HG02870 (cell line): ENCODE data around the gene FBXO27.
"Not testable (repeated sequence)": the region's sequence is repeated elsewhere in the genome, so short reads cannot be mapped to it uniquely, and the experiment has no call there.

Experiments
- ATAC-seq: cut with Tn5 transposase; IDR thresholded peaks from one replicate; pipeline ENCODE4 v1.9.1; 2021; ENCODE audit warnings: mild to moderate bottlenecking, moderate library complexity; ENCODE audit not compliant: unreplicated experiment

The FBXO27 gene

GRCh38 chr19:39045506-39045905 is 13.2 kb upstream of the FBXO27 start:
- no peak for ATAC-seq

GRCh38 chr19:39038098-39038497 is 5.7 kb upstream of the FBXO27 start:
- ATAC-seq, result no peak

- ATAC-seq, result no peak
These were observed 4.8 kb upstream of the FBXO27 start for GRCh38 chr19:39037194-39037593.

GRCh38 chr19:39036581-39036980 is 4.2 kb upstream of the FBXO27 start:
- ATAC-seq, result no peak

- ATAC-seq, result no peak
These were observed 834 bp downstream of the FBXO27 start for GRCh38 chr19:39031368-39032062.

GRCh38 chr19:39030854-39031367 is 1.4 kb downstream of the FBXO27 start:
- no peak for ATAC-seq

GRCh38 chr19:39024875-39025641 is 7.3 kb downstream of the FBXO27 start:
- ATAC-seq, result no peak

- ATAC-seq, result no peak
These were observed 11.3 kb downstream of the FBXO27 start for GRCh38 chr19:39021063-39021462.

- no peak for ATAC-seq
These were observed 14.7 kb downstream of the FBXO27 start for GRCh38 chr19:39017646-39018045.

- ATAC-seq, result no peak
These were observed 15.3 kb downstream of the FBXO27 start for GRCh38 chr19:39017026-39017425.

- no peak for ATAC-seq
These were observed 18.3 kb downstream of the FBXO27 start for GRCh38 chr19:39014037-39014436.

GRCh38 chr19:39009001-39009400 is 23.3 kb downstream of the FBXO27 start:
- ATAC-seq, result no peak

- ATAC-seq, result no peak
These were observed 24.2 kb downstream of the FBXO27 start for GRCh38 chr19:39008137-39008536.

GRCh38 chr19:39007096-39007495 is 25.3 kb downstream of the FBXO27 start:
- ATAC-seq, result no peak

- no peak for ATAC-seq
These were observed 27.9 kb downstream of the FBXO27 start for GRCh38 chr19:39004403-39004802.

GRCh38 chr19:39003796-39004195 is 28.6 kb downstream of the FBXO27 start:
- ATAC-seq, result no peak

- no peak for ATAC-seq
These were observed 29.2 kb downstream of the FBXO27 start for GRCh38 chr19:39003188-39003587.

- no peak for ATAC-seq
These were observed 31.3 kb downstream of the FBXO27 start for GRCh38 chr19:39001041-39001440.

GRCh38 chr19:38997576-38997975 is 34.8 kb downstream of the FBXO27 start:
- not testable (repeated sequence) for ATAC-seq

- no peak for ATAC-seq
These were observed 39.1 kb downstream of the FBXO27 start for GRCh38 chr19:38993271-38993670.

GRCh38 chr19:38990949-38991697 is 41.2 kb downstream of the FBXO27 start:
- no peak for ATAC-seq
